ENCODE measurements around the gene CRYBB2.

GRCh38 chr22:25193130-25193529 lies 26.3 kb upstream of the CRYBB2 start:
- TF ChIP-seq SIN3A (IDR thresholded peaks at IDR 0.05; ENCODE audit: borderline replicate concordance, insufficient read depth, low read length) (no peak), TAF1 (IDR thresholded peaks at IDR 0.05; ENCODE audit: borderline replicate concordance, insufficient read depth, low read length) (no peak)
- TF ChIP-seq, protein P1, sequence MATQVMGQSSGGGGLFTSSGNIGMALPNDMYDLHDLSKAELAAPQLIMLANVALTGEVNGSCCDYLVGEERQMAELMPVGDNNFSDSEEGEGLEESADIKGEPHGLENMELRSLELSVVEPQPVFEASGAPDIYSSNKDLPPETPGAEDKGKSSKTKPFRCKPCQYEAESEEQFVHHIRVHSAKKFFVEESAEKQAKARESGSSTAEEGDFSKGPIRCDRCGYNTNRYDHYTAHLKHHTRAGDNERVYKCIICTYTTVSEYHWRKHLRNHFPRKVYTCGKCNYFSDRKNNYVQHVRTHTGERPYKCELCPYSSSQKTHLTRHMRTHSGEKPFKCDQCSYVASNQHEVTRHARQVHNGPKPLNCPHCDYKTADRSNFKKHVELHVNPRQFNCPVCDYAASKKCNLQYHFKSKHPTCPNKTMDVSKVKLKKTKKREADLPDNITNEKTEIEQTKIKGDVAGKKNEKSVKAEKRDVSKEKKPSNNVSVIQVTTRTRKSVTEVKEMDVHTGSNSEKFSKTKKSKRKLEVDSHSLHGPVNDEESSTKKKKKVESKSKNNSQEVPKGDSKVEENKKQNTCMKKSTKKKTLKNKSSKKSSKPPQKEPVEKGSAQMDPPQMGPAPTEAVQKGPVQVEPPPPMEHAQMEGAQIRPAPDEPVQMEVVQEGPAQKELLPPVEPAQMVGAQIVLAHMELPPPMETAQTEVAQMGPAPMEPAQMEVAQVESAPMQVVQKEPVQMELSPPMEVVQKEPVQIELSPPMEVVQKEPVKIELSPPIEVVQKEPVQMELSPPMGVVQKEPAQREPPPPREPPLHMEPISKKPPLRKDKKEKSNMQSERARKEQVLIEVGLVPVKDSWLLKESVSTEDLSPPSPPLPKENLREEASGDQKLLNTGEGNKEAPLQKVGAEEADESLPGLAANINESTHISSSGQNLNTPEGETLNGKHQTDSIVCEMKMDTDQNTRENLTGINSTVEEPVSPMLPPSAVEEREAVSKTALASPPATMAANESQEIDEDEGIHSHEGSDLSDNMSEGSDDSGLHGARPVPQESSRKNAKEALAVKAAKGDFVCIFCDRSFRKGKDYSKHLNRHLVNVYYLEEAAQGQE (IDR thresholded peaks at IDR 0.05; ENCODE audit: insufficient read depth in 1 of 2, low read depth in 2 of 2, low read length in 2 of 2) = no peak
